GM12874 (cell line): ENCODE results near the gene ARSJ.

Experiments used
- TF ChIP-seq, protein P1 (sequence below): IDR thresholded peaks from 2 replicates; pipeline ENCODE4 v1.5.1; 2011; ENCODE audit warnings: low read depth, mild to moderate bottlenecking, control low read depth, low read length, moderate library complexity; ENCODE audit not compliant: insufficient read depth

The ARSJ gene

DNA sequence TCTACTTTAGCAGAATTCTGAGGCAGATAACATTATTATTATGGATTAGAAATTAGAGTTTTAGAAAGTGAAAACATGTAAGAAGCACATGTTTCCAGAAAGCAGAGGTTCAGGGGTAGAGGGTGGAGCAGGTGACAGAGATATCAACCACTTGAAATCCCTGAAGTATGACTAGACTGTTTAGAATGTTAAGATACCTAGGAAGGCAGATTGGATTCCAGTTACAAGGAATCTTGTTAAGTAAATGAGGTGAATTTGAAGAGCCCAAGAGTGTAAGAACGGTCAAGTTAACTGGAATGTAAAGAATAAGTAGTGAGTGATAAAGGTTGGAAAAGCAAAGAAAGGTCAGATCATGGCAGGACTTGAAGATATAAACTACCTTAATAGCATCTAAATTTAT, 37.6 kb downstream of the ARSJ start:
- TF ChIP-seq, protein P1, sequence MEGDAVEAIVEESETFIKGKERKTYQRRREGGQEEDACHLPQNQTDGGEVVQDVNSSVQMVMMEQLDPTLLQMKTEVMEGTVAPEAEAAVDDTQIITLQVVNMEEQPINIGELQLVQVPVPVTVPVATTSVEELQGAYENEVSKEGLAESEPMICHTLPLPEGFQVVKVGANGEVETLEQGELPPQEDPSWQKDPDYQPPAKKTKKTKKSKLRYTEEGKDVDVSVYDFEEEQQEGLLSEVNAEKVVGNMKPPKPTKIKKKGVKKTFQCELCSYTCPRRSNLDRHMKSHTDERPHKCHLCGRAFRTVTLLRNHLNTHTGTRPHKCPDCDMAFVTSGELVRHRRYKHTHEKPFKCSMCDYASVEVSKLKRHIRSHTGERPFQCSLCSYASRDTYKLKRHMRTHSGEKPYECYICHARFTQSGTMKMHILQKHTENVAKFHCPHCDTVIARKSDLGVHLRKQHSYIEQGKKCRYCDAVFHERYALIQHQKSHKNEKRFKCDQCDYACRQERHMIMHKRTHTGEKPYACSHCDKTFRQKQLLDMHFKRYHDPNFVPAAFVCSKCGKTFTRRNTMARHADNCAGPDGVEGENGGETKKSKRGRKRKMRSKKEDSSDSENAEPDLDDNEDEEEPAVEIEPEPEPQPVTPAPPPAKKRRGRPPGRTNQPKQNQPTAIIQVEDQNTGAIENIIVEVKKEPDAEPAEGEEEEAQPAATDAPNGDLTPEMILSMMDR, result no peak

DNA sequence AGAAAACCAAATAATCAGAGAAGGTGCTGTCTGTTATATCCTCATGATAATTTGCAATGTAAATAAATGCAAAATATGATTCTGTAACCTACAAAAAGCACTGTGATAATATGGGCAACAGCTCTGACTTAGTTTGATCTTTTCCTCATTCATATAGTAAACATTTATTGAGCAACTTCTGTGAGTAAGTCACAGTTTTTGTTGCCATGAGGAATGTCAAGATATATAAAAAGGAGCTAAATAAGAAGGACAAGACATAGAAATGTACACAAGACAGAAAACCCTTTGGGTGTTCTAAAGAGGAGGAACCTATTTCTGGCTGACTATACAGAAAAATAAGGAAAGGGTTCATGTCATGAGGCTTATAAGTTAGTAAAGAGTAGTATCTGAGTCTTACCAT, 44.3 kb downstream of the ARSJ start:
- TF ChIP-seq, protein P1, result no peak

GRCh38 chr4:113921089-113921794, 58.2 kb downstream of the ARSJ start:
- TF ChIP-seq, protein P1, result no peak

DNA sequence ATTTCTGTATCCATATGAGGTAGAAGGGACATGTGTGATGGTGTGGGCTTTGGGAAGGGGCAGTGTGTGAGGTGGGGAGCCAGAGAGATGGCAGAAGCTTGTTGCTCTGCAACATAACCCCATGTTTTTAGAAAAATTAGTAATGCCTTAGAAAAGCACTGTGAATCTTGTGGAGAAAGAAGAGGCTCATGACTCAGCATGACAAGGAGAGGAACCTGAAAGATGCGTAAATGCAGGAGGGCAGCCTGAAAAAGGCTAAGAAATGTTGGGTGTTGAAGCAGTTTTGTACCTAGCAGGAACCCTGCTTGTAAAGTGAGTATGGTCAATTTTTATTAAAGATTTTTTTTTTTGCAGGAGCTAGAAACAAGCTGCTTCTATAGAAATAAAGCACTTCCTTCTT, 59.8 kb downstream of the ARSJ start:
- TF ChIP-seq, protein P1, result no peak

DNA sequence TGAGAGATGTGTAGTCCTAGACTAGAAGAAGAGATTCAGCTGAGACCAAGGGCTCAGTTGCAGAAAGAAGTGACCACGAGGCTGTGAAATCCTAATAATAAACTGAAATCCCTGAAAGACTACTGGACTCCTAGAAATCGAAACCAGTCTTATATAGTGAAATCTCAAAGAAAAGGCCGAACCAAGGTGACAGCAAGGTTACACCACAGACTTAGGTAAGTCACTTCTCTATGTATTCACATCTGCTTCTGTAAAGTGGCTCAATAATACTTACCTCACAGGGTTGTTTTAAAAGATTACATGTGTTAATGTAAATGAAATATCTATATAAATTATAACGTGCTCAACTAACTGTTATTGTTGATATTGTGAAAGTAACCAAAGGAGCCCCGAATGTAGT, 60.3 kb downstream of the ARSJ start:
- TF ChIP-seq, protein P1, result no peak

GRCh38 chr4:113908829-113909228, 70.6 kb downstream of the ARSJ start:
- TF ChIP-seq, protein P1, result no peak

DNA sequence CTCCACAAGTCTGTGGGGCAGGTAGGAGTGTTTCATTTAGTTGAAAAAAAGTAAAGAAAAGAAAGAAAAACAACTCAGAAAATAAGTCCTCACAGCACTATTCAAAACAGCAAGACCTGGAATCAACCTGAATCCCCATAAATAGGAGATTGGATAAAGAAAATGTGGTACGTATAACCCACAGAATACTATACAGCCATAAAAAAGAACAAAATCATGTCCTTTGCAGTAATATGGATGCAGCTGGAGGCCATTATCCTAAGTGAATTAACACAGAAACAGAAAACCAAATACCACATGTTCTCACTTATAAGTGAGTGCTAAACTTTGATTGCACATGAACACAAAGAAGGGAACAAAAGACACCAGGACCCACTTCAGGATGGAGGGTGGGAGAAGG, 71.9 kb downstream of the ARSJ start:
- TF ChIP-seq, protein P1, result no peak
